C4-2B (cell line): ENCODE data around the gene LIPG.

Source experiments
- CTCF ChIP-seq: fragments of 450-650 bp; conservative IDR thresholded peaks from 2 replicates; pipeline ENCODE4 v1.5.1; 2017; ENCODE audit warnings: mild to moderate bottlenecking
- ZFX ChIP-seq: fragments of 450-650 bp; IDR thresholded peaks from 2 replicates; pipeline ENCODE4 v1.6.1; 2017

- no peak for TF ChIP-seq CTCF
- no peak for TF ChIP-seq ZFX
These were observed 57.2 kb downstream of the LIPG start for GRCh38 chr18:49618742-49619681.
